GM18505 (cell line): ENCODE results near the gene SLC22A23.
"Not testable (repeated sequence)": the region's sequence is repeated elsewhere in the genome, so short reads cannot be mapped to it uniquely, and the experiment has no call there.

ENCODE experiments used
- ATAC-seq: cut with Tn5 transposase; IDR thresholded peaks from one replicate; pipeline ENCODE4 v1.9.1; 2021; ENCODE audit not compliant: unreplicated experiment
- POLR2A ChIP-seq: IDR thresholded peaks from 4 replicates; pipeline ENCODE4 v1.6.1; 2011; ENCODE audit warnings: borderline replicate concordance; ENCODE audit not compliant: insufficient read depth, insufficient read length; ENCODE audit errors: extremely low read depth

Gene SLC22A23

GRCh38 chr6:3252861-3253596 is 203.8 kb downstream of the SLC22A23 start:
- TF ChIP-seq POLR2A, result no peak
- no peak for ATAC-seq

- no peak for ATAC-seq
- no peak for TF ChIP-seq POLR2A
Measured at GRCh38 chr6:3252369-3252768, 204.5 kb downstream of the SLC22A23 start.

- no peak for ATAC-seq
- no peak for TF ChIP-seq POLR2A
Measured at GRCh38 chr6:3251462-3252314, 205.2 kb downstream of the SLC22A23 start.

GRCh38 chr6:3250231-3250675 is 206.6 kb downstream of the SLC22A23 start:
- no peak for ATAC-seq

GRCh38 chr6:3249821-3250220 is 207.0 kb downstream of the SLC22A23 start:
- ATAC-seq, result no peak
- TF ChIP-seq POLR2A, result no peak

More at GRCh38 chr6:3250231-3250675, 206.6 kb downstream of the SLC22A23 start:
- no peak for TF ChIP-seq POLR2A

GRCh38 chr6:3247255-3248146 is 209.3 kb downstream of the SLC22A23 start:
- ATAC-seq, result no peak
- no peak for TF ChIP-seq POLR2A

GRCh38 chr6:3245216-3245615 is 211.6 kb downstream of the SLC22A23 start:
- no peak for ATAC-seq
- TF ChIP-seq POLR2A, result no peak

GRCh38 chr6:3244832-3245161 is 212.1 kb downstream of the SLC22A23 start:
- not testable (repeated sequence) for ATAC-seq

GRCh38 chr6:3244003-3244831 is 212.6 kb downstream of the SLC22A23 start:
- no peak for TF ChIP-seq POLR2A

GRCh38 chr6:3242768-3243167 is 214.1 kb downstream of the SLC22A23 start:
- ATAC-seq, result no peak
- no peak for TF ChIP-seq POLR2A

More at GRCh38 chr6:3244003-3244831, 212.6 kb downstream of the SLC22A23 start:
- ATAC-seq, result no peak

- not testable (repeated sequence) for ATAC-seq
Measured at GRCh38 chr6:3241745-3242144, 215.1 kb downstream of the SLC22A23 start.

- no peak for TF ChIP-seq POLR2A
- no peak for ATAC-seq
Measured at GRCh38 chr6:3240595-3240994, 216.3 kb downstream of the SLC22A23 start.

GRCh38 chr6:3239110-3239830 is 217.6 kb downstream of the SLC22A23 start:
- ATAC-seq, result no peak
- no peak for TF ChIP-seq POLR2A
